ENCODE measurements around the gene FANCB.

FANCB gene

DNA sequence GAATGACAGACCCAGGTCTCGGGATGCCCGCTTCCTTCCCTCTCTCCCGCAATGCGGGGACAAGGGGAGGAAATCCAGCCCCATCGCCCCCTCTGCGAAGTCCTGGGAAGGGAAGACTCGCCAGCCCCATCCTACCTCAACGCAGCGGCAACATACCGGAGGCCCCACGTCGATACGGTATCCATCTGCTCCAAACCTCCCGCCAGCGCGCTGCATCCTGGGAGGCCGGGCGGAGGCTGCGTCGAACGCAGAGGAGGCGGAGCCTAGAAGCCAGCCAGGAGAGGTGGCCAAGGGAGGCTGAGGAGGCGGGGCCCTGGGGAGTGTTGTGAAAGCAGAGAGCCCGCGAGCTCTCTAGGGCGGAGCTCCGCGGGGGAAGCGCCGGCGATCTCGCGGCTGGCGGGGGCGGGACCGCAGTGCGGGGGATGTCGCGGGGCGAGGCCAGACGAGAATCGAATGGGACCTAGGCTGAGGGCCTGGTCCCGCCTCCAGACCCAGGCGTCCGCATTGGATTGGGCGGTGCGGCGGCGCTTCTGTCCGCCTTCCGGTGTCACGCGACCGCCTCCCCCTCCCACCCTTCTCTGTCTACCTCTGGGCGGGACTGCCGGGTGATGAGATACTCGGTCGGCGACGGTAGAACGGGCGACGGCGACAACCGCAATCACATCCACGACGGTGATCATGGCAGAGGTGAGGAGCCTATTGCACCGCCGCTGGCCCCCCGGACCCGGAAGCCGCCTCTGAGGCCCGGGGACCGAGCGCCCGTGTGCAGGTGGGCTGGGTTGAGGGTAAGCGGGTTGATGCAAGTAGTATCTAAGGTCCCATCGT is at the start of gene FANCB, which contains the start of gene MOSPD2:
TSS of gene FANCB (minus strand) at position 219 of the 825 bp plus-strand sequence. CDS start 7,559 bp downstream, outside the sequence.
TSS of gene MOSPD2 (plus strand) at position 571 of the 825 bp plus-strand sequence. CDS start at position 679, 108 bp downstream.
- DNase-seq (ENCODE audit: low read depth), result peak; percentile 88

GRCh38 chrX:14922437-14922836 is 49.6 kb upstream of the FANCB start:
- DNase-seq (ENCODE audit: low read depth), result no peak

DNA sequence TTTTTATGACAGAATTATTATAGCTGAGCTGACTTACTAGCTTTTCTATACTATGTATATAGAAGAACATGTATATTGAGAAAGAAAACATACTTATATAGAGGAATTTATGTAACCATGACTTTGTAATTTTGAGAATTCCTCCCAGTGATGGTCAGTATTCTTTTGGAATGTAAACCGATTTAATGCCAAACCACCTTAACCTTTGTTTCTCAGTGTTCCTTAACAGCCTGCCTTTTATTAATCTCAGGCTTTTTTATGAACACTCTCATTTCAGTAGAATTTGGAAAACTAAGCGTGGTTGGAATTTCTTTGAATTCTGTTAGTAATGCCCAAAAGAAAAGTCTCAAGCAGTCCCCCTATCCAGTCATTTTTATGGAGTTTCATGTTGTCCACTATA is 47.3 kb upstream of the FANCB start:
- DNase-seq (ENCODE audit: low read depth), result no peak

- DNase-seq (ENCODE audit: low read depth), result no peak
Observed at GRCh38 chrX:14919407-14919806, 46.5 kb upstream of the FANCB start.

- DNase-seq (ENCODE audit: low read depth), result no peak
Observed at GRCh38 chrX:14916017-14916674, 43.3 kb upstream of the FANCB start.

DNA sequence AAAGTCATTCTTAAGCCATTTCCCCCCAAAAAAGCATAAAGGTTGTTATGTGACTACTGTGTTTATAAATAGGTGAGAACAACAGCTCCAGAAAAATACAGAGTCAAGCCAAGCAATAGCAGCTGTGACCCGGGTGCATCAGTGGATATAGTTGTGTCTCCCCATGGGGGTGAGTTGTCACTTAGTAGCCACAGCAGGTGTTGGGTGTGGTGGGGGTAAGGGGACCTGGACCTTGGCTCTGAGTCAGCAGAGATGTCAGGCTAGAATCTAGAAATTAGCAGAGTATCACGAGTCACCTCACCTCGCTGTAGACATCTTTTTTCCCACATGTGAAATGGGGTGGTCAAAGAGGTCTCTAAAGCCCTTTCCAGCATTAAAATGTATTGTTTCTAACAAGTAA is 42.7 kb upstream of the FANCB start:
- no peak for DNase-seq (ENCODE audit: low read depth)

GRCh38 chrX:14913241-14913640 is 40.4 kb upstream of the FANCB start:
- no peak for DNase-seq (ENCODE audit: low read depth)

DNA sequence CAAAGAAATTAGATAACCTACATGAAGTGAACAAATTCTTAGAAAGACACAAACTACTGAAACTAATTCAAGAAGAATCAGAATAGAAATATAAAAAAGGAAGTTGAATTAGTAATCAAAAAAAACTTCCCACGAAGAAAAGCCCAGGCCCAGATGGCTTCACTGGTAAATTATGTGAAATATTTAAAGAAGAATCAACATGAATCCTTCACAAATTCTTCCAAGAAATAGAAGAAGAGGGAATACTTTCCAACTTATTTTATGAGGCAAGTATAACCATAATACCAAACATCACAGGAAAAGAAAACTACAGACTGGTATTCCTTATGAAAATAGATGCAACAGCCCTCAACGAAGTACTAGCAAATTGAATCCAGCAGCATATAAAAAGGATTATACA is 31.0 kb upstream of the FANCB start:
- DNase-seq (ENCODE audit: low read depth), result no peak

DNA sequence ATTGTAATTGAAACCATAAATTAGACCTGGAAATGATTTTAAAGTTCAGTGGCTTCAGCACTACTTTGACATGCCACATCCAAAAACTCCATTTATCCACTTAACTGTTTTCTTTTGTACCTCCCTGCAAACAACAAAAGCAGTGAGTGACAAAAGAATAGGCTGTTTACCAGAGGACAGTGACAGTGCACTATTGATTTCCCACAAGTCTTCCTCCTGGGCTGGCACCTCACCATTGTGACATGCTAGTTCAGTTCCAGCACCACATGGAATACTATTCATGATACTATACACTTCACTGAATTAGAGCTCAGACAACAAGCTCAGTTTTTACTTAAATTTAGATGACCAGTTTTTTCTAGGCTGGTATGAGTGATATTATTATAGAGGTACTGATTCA is 29.7 kb upstream of the FANCB start:
- DNase-seq (ENCODE audit: low read depth), result no peak

DNA sequence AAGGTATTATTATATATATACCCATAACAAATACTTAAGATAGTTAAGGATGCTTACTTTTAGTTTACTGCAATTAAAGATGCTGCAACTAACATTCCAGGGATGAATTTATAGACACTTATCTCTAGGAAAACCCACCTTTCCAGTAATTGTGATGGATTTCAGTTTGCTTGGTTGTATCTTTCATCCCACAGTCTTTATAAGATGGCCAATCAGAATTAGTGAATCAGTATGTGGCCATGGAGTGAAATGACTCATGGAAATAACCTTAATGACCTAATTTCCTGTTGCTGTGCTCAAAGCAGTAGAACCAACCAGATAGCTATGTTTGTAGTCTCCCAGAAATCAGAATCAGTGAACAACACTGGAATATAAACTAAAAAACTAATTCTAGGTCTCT is 26.7 kb upstream of the FANCB start:
- DNase-seq (ENCODE audit: low read depth), result no peak

GRCh38 chrX:14897042-14897441 is 24.2 kb upstream of the FANCB start:
- no peak for DNase-seq (ENCODE audit: low read depth)

- no peak for DNase-seq (ENCODE audit: low read depth)
Observed at GRCh38 chrX:14896273-14896672, 23.4 kb upstream of the FANCB start.

DNA sequence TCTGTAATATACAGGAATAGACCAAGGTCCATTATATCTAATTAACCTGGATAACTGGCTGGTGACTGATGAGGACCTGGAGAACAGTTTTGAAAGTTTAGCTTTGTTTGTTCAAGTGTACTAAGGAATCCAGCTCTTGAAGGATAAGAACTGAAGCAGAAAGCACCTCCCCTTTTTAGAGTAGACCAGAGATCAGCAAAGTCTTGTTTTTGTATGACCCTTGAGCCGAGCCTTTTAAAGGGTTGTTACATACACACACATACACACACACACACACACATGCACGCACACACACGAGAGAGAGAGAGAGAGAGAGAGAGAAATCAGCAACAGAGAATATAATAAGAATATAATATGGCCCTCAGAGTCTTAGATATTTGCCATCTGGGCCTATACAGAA is 13.4 kb upstream of the FANCB start:
- DNase-seq (ENCODE audit: low read depth), result no peak

DNA sequence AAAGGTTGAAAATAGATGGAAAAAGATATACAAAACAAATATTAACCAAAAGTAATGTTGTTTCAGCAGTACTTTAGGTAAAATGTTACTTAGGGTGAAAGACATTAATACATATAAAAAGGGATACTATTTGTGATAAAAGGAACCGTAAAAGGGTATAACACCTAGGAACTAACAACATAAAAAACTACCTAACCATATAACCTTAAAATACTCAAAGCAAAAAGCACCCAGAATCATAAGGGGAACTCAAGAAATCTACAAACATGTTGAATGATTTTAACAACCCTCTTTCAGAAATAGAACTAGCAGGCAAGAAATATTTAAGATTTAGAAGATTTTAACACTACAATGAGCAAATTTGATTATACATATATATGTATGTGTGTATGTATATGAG is 11.8 kb upstream of the FANCB start:
- no peak for DNase-seq (ENCODE audit: low read depth)

DNA sequence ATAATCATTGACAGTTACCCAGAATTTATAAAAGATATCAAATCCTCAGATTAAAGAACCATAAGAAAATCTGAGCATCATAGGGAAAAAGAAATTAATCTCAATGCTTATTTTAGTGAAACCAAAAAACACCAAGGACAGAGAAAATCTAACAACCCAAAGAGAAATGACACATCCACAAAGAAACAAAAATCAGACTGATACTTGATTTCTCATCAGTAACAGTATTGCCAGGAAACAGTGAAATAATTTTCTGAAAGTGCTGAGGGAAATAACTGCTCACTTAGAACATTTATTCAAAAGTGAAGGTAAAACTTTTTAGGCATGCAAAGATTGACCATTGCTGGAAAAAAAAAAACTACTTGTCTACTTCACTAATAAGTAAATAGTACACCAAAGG is 11.0 kb upstream of the FANCB start:
- no peak for DNase-seq (ENCODE audit: low read depth)

GRCh38 chrX:14875624-14876023 is 2.8 kb upstream of the FANCB start:
- DNase-seq (ENCODE audit: low read depth), result no peak

GRCh38 chrX:14873676-14874049 is 794 bp upstream of the FANCB start:
- DNase-seq (ENCODE audit: low read depth), result no peak

GRCh38 chrX:14872355-14872754 is 514 bp downstream of the FANCB start:
- DNase-seq (ENCODE audit: low read depth), result no peak

DNA sequence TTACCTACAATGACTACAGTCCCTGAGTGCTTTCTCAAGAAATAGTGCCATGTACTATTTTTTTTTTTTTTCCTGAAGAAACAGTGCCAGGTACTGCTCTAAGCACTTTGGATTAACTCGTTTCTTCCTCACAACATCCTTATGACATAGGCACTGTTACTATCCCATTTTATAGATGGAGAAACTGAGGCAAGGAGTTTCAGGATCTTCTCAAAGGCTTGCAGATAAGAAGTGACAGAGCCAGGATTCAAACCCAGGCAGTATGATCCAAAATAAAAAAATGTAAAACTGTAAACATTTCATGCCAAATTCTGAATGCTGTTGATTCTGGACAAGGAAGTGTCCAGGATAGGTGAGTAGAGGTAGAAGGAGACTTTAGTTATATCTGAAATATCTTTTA is 1.1 kb downstream of the FANCB start:
- DNase-seq (ENCODE audit: low read depth), result no peak

- DNase-seq (ENCODE audit: low read depth), result no peak
Observed at GRCh38 chrX:14865201-14865600, 7.7 kb downstream of the FANCB start.

DNA sequence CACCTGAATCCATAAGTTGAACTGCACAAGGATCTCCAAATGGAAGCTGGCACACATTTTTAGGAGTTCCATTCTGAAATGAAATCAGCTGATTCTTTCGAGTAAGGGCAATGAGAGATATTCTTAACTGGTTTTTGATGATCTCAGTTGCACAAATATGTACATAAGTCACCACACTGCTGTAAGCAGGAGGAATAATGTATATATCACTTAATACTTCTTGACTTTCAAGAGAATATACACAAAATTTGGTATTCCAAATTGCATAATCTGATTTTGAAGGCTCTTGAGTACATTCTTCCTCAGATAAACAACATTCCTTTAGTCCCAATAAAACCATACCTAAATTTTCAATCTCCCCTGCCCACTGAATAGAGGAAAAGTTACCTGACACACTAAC is 8.2 kb downstream of the FANCB start:
- DNase-seq (ENCODE audit: low read depth), result no peak

GRCh38 chrX:14851526-14851925 is 21.3 kb downstream of the FANCB start:
- no peak for DNase-seq (ENCODE audit: low read depth)

DNA sequence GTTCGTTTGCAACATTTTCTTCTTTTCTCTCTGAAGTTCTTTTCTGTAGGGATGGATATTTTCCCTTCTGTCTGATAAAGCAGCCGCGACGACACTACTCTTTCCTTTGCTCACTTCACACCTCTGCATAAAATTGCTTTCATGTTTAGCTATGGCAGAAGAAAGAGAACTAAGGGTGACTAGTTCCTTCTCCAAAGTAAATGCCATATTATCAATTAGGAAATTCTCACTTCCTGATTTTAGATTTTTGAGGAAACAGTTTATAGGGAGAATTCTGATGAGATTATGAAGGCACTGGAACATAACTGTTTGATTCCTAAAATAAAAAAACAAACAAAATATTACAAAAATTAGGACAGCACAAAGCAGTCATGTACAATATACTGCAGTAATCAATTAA is 29.2 kb downstream of the FANCB start:
- no peak for DNase-seq (ENCODE audit: low read depth)

GRCh38 chrX:14837155-14837554 is 35.7 kb downstream of the FANCB start:
- DNase-seq (ENCODE audit: low read depth), result no peak

Measured in activated T-cell treated with anti-CD3 and anti-CD28 coated beads for 48 hours (primary cell).